T-helper 1 cell (primary cell): Measurements from ENCODE around the gene TP53AIP1.
A peak's percentile ranks its signal among the peaks of the same experiment; 100 is the strongest.

ENCODE experiments used
- DNase-seq, 5 donors: peaks; one replicate each; pipeline ENCODE4 v3.0.0-alpha.2; 2012 to 2020
- total RNA-seq, 4 donors: gene quantifications; one replicate each; lab custom pipeline; 2026; lab: John Stamatoyannopoulos, UW

TP53AIP1 gene
- total RNA-seq: 0 reads per million in 4 donors

GRCh38 chr11:128942817-128943427 lies at the start of gene TP53AIP1:
Gene TP53AIP1 (minus strand): TSS chr11:128942871. CDS start chr11:128937818, 5,053 bp downstream.
- no peak for DNase-seq

GRCh38 chr11:128988242-128988970 lies 45.7 kb upstream of the TP53AIP1 start:
- no peak for DNase-seq

GRCh38 chr11:128985880-128986279 lies 43.2 kb upstream of the TP53AIP1 start:
- DNase-seq: peak in 1 of 5 donors; percentile 15

GRCh38 chr11:128983023-128983422 lies 40.4 kb upstream of the TP53AIP1 start:
- no peak for DNase-seq

GRCh38 chr11:128981254-128981653 lies 38.6 kb upstream of the TP53AIP1 start:
- no peak for DNase-seq

GRCh38 chr11:128970598-128971190 lies 28.0 kb upstream of the TP53AIP1 start:
- peak in 1 of 5 donors; percentile 70 for DNase-seq

- no peak for DNase-seq
These were observed 26.2 kb upstream of the TP53AIP1 start for GRCh38 chr11:128968916-128969315.

GRCh38 chr11:128967578-128967977 lies 24.9 kb upstream of the TP53AIP1 start:
- DNase-seq: no peak

- DNase-seq: peak in 1 of 5 donors; percentile 67
These were observed 22.8 kb upstream of the TP53AIP1 start for GRCh38 chr11:128965485-128965884.

- DNase-seq: no peak
These were observed 21.8 kb upstream of the TP53AIP1 start for GRCh38 chr11:128964463-128964930.

GRCh38 chr11:128963744-128964325 lies 21.2 kb upstream of the TP53AIP1 start:
- DNase-seq: peak in 1 of 5 donors; percentile 81

GRCh38 chr11:128962896-128963295 lies 20.2 kb upstream of the TP53AIP1 start:
- DNase-seq: no peak

- no peak for DNase-seq
These were observed 19.0 kb upstream of the TP53AIP1 start for GRCh38 chr11:128961645-128962044.

- no peak for DNase-seq
These were observed 14.5 kb upstream of the TP53AIP1 start for GRCh38 chr11:128957202-128957482.

GRCh38 chr11:128956401-128957201 lies 13.9 kb upstream of the TP53AIP1 start:
- DNase-seq: peak in 2 of 5 donors; percentile 11 to 34

GRCh38 chr11:128955636-128956035 lies 13.0 kb upstream of the TP53AIP1 start:
- DNase-seq: no peak

- no peak for DNase-seq
These were observed 10.5 kb upstream of the TP53AIP1 start for GRCh38 chr11:128953151-128953550.

- DNase-seq: no peak
These were observed 7.3 kb upstream of the TP53AIP1 start for GRCh38 chr11:128949791-128950454.

GRCh38 chr11:128948583-128948982 lies 5.9 kb upstream of the TP53AIP1 start:
- no peak for DNase-seq

GRCh38 chr11:128947773-128948172 lies 5.1 kb upstream of the TP53AIP1 start:
- DNase-seq: no peak

- DNase-seq: no peak
These were observed 4.0 kb upstream of the TP53AIP1 start for GRCh38 chr11:128946648-128947047.

GRCh38 chr11:128943428-128943976 lies 831 bp upstream of the TP53AIP1 start:
- DNase-seq: no peak
